NCI-H2107 (cell line): Measurements from ENCODE around the gene AMMECR1.
"Not testable (repeated sequence)": the region's sequence is repeated elsewhere in the genome, so short reads cannot be mapped to it uniquely, and the experiment has no call there.

ENCODE experiments used
- DNase-seq: peaks from one replicate; lab custom pipeline; 2025; lab: John Stamatoyannopoulos, UW

Gene AMMECR1

GRCh38 chrX:110317820-110318663 lies at the start of gene AMMECR1:
Gene AMMECR1, minus strand, starts transcription at chrX:110318085. Its CDS starts 14 bp downstream, at chrX:110318071.
- peak; percentile 66 for DNase-seq

GRCh38 chrX:110363244-110363643 lies 45.4 kb upstream of the AMMECR1 start:
- DNase-seq = no peak

- DNase-seq = no peak
Observed at GRCh38 chrX:110359273-110359672, 41.4 kb upstream of the AMMECR1 start.

GRCh38 chrX:110358548-110358947 lies 40.7 kb upstream of the AMMECR1 start, which contains the start of gene RTL9:
Gene RTL9, plus strand, starts transcription at chrX:110358848. Its CDS starts 91,770 bp downstream, at chrX:110450618.
- DNase-seq = no peak

- no peak for DNase-seq
Observed at GRCh38 chrX:110346681-110347080, 28.8 kb upstream of the AMMECR1 start.

- no peak for DNase-seq
Observed at GRCh38 chrX:110341189-110342035, 23.5 kb upstream of the AMMECR1 start.

GRCh38 chrX:110338935-110339334 lies 21.1 kb upstream of the AMMECR1 start:
- DNase-seq = no peak

GRCh38 chrX:110333458-110333857 lies 15.6 kb upstream of the AMMECR1 start:
- not testable (repeated sequence) for DNase-seq

GRCh38 chrX:110331444-110332030 lies 13.7 kb upstream of the AMMECR1 start:
- DNase-seq = no peak

- not testable (repeated sequence) for DNase-seq
Observed at GRCh38 chrX:110328613-110329012, 10.7 kb upstream of the AMMECR1 start.

- no peak for DNase-seq
Observed at GRCh38 chrX:110327336-110327735, 9.5 kb upstream of the AMMECR1 start.

GRCh38 chrX:110326712-110327111 lies 8.8 kb upstream of the AMMECR1 start:
- no peak for DNase-seq

GRCh38 chrX:110322603-110323002 lies 4.7 kb upstream of the AMMECR1 start:
- peak; percentile 51 for DNase-seq

- no peak for DNase-seq
Observed at GRCh38 chrX:110321670-110322069, 3.8 kb upstream of the AMMECR1 start.

GRCh38 chrX:110321081-110321480 lies 3.2 kb upstream of the AMMECR1 start:
- DNase-seq = no peak

- DNase-seq = no peak
Observed at GRCh38 chrX:110320381-110320987, 2.6 kb upstream of the AMMECR1 start.

- DNase-seq = peak; percentile 43
Observed at GRCh38 chrX:110318664-110318968, 731 bp upstream of the AMMECR1 start.

GRCh38 chrX:110317061-110317819 lies 645 bp downstream of the AMMECR1 start:
- DNase-seq = no peak

GRCh38 chrX:110316351-110317060 lies 1.4 kb downstream of the AMMECR1 start:
- no peak for DNase-seq

- DNase-seq = no peak
Observed at GRCh38 chrX:110315551-110315950, 2.3 kb downstream of the AMMECR1 start.
